8988T (cell line): ENCODE results near the gene GCH1.
A peak's percentile ranks its signal among the peaks of the same experiment; 100 is the strongest.
"Not testable (repeated sequence)": the region's sequence is repeated elsewhere in the genome, so short reads cannot be mapped to it uniquely, and the experiment has no call there.

Source experiments
- DNase-seq: peaks from one replicate; pipeline ENCODE4 v3.0.0; 2011

Gene GCH1

DNA sequence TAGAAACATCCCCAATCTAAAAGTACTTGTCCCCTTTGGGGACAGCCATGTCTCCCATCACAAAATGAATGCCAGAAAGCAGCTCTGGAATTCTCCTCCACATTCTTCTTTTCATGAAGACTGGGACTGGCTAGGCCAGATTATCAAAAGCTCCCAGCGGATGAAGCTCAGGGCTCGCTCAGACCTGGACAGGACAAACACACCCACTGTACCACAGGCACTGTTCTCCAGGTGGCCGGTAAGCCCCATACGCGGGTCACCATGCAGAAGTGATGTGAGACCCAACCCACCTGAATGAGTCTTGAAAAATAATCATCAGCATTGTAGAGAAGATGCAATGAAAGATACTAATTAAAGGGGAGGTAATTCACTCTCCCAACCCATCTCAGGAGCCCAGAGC is 85.1 kb downstream of the GCH1 start:
- DNase-seq, result no peak

DNA sequence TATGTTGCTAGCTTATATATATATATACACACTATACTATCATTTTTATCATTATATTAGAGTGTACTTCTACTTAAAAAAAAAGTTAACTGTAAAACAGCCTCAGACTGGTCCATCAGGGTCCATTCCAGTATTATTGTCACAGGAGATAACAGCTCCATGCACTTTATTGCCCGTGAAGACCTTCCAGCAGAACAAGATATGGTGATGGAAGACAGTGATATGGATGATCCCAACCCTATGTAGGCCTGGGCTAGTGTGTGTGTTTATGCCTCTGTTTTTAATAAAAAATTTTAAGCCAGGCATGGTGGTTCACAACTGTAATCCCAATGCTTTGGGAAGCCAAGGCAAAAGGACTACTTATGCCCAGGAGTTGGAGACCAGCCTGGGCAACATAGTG is 86.2 kb downstream of the GCH1 start:
- no peak for DNase-seq

DNA sequence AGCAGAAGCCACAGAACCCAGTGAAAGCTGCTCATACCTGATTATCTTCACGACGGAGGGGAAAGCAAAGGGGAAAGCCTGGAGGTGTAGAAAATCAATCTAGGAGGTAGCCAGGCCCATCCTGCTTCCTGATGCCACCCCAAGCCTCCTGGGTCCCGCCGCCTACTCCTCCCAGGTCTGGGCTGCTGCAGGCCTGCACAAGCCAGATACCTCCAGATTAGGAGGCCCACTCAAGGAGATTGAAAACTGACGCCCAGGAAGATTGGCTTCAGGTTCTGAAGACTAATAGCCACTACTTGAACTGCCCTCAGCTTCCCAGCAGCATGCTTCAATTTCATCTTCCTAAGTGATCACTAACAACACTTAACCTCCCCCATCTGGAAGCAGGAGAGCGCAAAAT is 87.1 kb downstream of the GCH1 start:
- no peak for DNase-seq

DNA sequence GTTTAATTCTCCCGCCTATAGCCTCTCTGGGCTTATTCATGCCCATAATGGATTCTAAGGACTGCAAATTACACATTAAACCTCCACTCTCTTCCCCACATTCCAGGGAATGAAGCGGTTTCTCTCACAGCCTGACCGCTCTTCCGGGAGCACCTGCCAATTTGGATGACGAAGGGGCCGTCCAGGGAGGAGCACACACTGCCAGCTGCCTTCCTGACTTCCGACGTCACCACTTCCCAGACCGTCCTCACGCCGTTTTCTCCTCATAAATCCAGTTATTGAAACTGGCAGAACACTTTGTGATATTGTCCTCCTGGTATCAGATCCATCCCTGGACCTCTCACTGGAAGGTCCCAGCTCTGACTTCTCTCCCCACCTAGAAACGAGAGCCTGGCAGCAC is 87.6 kb downstream of the GCH1 start:
- DNase-seq, result no peak

DNA sequence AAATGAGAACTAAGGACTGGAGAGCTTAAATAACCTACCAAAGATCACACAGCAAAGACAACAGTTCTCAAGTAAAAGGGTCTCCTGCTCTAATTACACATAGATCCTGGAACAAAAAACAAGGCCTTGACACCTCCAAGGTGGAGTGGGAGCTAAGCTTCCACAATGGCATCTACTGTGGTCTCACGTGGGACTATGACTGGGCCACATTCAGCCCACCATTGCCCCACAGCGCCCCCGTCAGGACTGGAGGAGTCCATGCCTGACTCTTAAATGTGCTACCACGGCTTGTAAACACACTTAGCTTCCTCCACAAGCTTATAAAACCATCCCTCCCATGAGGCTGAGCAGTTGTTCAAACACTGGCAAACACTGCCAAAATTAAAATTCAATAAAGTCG is 88.5 kb downstream of the GCH1 start:
- no peak for DNase-seq

- no peak for DNase-seq
Measured at GRCh38 chr14:54813081-54813480, 89.5 kb downstream of the GCH1 start.

- DNase-seq, result no peak
Measured at GRCh38 chr14:54812617-54813016, 90.0 kb downstream of the GCH1 start.

DNA sequence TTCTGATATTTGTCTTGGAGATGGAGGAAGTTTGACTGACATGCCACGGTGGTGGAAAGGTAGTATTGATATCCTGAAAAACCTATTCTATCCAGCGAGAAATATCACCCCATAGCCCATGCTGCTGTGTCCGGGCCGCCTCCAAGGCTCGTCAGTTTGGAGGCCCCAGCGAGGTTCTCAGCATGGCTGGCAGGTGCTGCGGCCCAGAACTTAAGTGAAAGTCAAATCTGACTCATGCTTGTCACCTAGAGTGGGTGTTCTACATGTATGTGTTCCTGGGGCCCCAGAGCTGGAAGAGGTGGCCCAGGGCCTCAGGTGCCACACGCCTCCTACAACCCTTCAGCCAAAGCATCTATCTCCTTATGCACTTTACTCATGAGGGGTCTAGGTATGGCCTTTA is 92.9 kb downstream of the GCH1 start:
- DNase-seq, result no peak

DNA sequence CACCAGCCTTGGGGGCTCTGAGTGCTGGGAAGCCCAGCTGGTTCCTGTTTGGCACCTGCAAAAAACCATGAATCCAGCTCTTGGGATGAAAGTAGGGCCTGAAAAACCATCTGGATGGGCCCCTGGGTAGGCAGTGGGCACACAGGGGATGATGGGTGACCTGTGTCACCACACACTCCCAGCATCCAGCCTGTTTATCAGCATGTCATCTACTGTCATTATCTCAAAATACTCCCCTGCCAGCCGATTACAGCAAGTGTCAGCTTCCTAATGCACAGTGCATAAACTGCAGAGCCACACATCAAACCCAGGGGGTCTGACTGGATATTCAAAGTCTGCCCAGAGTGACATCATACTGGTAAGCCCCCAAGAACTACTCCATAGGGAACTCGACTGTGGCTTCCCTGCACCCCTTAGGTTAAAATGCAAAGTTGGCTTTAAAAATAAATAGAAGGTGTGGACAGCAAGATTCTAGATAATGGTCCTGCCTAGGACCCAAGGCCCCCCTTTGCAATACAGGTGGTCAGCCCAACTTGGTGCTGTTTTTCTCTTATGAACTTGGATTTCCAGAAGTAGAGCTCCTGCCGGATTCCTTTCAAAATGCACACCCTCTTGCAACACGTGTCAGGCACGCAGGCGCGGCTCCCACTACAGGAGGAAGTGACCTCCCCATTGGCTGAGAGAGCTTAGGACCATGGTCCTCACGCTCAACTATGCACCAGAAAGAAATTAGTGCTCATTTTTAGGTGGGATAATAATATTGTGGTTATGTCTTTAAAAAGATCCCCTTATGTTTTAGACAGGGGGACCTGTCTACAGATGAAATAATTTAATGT is 94.1 kb downstream of the GCH1 start:
- no peak for DNase-seq

DNA sequence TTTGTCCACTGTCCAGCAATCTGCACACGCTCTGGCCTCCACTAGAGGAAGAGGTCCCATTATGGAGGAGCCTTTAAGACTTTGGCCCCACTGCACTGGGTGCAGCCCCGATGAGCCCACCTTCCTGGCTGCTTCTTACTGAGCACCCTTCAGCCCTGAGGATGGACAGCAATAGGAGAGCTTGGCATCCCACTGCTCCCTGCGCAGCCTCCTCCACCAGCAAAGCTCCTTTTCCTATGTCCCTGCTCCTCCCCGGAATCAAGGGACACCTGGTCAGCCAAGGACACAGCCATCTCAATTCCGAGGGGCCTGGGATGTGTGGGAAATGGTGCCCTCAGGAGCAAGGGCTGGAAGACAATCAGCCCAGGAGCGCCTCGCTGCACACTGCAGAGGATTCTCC is 94.7 kb downstream of the GCH1 start:
- DNase-seq, result no peak

GRCh38 chr14:54807428-54807827 is 95.2 kb downstream of the GCH1 start:
- DNase-seq, result no peak

DNA sequence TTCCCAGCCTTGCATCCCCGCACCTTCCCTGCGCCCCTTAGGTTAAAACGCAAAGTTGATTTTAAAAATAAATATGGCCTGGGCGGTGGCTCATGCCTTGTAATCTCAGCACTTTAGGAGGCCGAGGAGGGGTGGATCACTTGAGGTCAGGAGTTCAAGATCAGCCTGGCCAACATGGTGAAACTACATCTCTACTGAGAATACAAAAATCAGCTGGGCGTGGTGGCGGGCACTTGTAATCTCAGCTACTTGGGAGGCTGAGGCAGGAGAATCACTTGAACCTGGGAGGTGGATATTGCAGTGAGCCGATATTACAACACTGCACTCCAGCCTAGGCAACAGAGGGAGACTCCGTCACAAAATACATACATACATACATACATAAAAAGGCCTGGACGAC is 96.0 kb downstream of the GCH1 start:
- DNase-seq, result no peak

- peak; percentile 76 for DNase-seq
Measured at GRCh38 chr14:54805445-54806322, 96.9 kb downstream of the GCH1 start.

GRCh38 chr14:54805070-54805444 is 97.6 kb downstream of the GCH1 start:
- no peak for DNase-seq

DNA sequence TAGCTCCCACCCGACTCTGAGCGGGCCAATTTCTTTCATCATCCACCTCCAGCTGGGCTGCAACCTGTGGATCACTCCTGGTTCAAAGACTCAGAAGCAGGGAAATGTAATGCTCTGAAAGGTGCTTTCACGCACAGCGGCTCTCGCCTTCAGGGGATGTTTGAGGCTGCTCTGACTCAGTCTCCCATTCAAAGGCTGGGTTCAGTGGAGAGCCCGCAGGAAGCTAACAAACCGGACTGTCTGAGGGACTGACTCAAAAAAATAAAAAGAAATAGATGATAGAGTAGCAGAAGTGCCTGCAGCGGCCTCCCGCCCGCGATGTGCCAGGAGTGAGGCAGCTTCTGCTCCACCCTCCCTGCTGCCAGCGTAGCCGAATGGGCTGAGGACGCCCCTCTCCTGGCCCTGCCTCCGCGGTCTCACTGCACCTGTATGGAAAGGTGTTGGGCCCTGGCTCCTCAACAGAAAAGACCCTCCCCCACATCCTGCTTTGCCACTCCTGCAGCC is 98.0 kb downstream of the GCH1 start:
- DNase-seq, result no peak

DNA sequence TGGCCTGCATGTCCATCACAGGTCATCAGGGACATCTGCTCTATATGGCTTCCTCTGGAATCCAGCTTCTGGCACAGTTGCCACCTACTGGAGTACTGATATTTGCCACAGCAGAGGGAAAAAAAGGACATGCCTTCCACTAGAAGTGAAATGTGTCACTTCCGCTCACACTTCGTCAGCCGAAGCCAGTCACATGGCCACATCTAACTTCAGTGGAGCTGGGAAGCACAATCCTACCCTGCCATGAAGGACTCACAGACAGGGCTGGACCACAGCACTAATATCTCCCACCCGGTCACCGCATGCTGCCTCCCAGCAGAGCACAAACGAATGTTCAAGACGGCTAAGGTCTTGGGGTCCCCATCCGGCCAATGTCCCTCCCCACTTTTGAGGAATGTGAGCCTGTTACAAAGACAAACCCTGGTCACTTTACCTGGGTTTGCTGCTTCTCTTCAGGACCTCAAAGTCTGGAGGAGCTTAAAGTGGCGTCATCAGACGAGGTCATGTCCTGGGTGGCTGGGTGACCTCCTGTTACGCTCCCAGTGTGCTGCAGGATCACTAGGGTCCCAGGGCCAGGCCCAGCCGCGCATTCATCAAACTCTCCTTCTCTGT is 98.6 kb downstream of the GCH1 start:
- DNase-seq, result no peak

- no peak for DNase-seq
Measured at GRCh38 chr14:54803396-54803795, 99.2 kb downstream of the GCH1 start.

DNA sequence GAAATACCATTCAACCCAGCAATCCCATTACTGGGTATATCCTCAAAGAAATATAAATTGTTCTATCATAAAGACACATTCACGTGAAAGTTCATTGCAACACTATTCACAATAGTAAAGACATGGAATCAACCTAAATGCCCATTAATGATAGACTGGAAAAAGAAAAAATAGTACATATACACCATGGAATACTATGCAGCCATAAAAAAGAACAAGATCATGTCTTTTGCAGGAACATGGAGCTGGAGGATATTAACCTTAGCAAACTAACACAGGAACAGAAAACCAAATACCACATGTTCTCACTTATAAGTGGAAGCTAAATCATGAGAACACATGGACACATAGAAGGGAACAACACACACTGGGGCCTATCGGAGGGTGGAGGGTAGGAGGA is 101.1 kb downstream of the GCH1 start:
- DNase-seq, result not testable (repeated sequence)

DNA sequence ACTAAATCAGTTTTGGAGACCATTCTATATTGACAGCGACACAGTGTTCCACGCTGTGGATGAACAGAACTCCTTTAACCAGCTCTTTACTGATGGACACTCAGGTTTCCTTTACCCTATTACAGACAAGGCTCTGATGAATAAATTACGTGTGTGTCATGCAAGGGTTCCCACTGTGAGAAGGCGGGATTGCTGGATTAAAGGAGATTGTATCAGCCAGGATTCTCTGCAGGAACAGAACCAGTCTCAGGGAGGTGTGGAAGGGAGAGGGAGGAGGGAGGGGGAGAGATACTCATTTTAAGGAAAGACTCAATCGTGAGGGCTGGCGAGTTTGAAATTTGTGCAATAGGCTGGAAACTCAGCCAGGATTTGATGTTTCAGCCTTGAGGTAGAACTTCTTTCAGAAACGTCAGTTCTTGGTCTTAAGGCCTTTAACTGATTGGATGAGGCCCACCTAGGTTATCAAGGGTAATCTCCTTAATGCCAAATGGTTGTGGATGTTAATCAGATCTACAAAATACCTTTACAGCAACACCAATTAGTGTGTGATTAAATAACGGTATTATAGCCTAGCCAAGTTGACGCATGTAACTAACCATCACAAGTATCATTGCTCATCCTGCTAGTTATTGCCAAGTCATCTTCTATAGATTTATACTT is 104.0 kb downstream of the GCH1 start:
- no peak for DNase-seq

DNA sequence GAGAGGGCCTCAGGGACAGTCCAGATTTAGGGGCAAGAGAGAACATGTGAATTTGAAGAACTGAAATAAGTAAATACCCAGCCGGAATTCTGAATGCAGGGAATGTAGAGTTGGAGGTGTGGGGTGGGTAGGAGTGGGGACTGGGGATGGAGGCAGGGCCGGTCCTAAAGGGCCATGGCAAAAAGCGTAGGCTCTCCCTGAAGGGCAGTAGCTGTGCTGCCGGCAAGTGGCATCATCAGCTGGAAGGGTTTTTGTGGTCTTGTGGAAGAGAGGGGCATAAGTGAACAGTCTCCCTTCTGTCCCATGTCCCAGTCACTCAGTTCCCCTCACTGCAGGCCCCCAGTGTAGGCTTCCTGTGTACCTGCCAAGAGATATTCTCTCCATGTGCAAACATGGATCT is 104.6 kb downstream of the GCH1 start:
- DNase-seq, result no peak

DNA sequence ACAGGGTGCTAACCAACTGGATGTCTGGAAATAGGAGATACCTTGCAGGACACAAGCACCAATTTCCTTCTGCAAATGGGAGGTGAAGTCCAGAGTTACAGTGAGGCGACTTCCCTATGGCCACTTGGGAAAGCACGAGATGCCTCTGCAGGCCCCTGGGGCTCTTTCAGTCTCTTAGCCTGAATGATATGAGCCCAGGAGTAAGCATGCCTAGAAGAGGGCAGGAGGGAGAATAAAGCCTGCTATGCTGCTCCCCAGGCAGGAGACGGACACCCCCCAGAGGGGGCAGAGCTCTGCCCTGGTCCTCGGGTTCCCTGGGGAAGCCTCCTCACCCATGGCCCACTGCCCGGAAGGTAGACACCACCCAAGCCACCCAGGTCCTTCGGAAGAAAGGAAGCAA is 105.1 kb downstream of the GCH1 start:
- DNase-seq, result no peak

GRCh38 chr14:54796961-54797360 is 105.7 kb downstream of the GCH1 start:
- DNase-seq, result peak; percentile 33

- DNase-seq, result no peak
Measured at GRCh38 chr14:54794796-54795195, 107.8 kb downstream of the GCH1 start.
